Measurements from ENCODE around the gene TSEN15.
"Not testable (repeated sequence)": the region's sequence is repeated elsewhere in the genome, so short reads cannot be mapped to it uniquely, and the experiment has no call there.

The TSEN15 gene

GRCh38 chr1:184085667-184086066, 34.1 kb downstream of the TSEN15 start:
- Histone ChIP-seq H3K27me3 (replicated peaks; ENCODE audit: control insufficient read depth, insufficient read depth, low read length, poor library complexity, severe bottlenecking) (no peaks in the 10 kb centered on the region), H3K4me1 (ENCODE audit: control insufficient read depth, insufficient read depth, low read length, poor library complexity, severe bottlenecking) (no peaks in the 10 kb centered on the region), H3K4me3 (ENCODE audit: insufficient read depth, low read depth, low read length, poor library complexity, severe bottlenecking) (no peak overlapping the region), H3K27ac (ENCODE audit: insufficient read depth, low read length, poor library complexity, severe bottlenecking) (no peak overlapping the region), H3K9me3 (ENCODE audit: control insufficient read depth, low read length) (no peaks in the 10 kb centered on the region), H3K36me3 (ENCODE audit: control insufficient read depth, insufficient read depth, low read length) (no peaks in the 10 kb centered on the region)
- no peak for DNase-seq

GRCh38 chr1:184088037-184088436, 36.5 kb downstream of the TSEN15 start:
- H3K9me3 ChIP-seq (ENCODE audit: control insufficient read depth, low read length) = no peaks in the 10 kb centered on the region
- no peak for DNase-seq
- no peaks in the 10 kb centered on the region for H3K36me3 ChIP-seq (ENCODE audit: control insufficient read depth, insufficient read depth, low read length)
- H3K27me3 ChIP-seq (replicated peaks; ENCODE audit: control insufficient read depth, insufficient read depth, low read length, poor library complexity, severe bottlenecking) = no peaks in the 10 kb centered on the region
- H3K27ac ChIP-seq (ENCODE audit: insufficient read depth, low read length, poor library complexity, severe bottlenecking) = no peak overlapping the region
- H3K4me3 ChIP-seq (ENCODE audit: insufficient read depth, low read depth, low read length, poor library complexity, severe bottlenecking) = no peak overlapping the region
- H3K4me1 ChIP-seq (ENCODE audit: control insufficient read depth, insufficient read depth, low read length, poor library complexity, severe bottlenecking) = no peaks in the 10 kb centered on the region

DNA sequence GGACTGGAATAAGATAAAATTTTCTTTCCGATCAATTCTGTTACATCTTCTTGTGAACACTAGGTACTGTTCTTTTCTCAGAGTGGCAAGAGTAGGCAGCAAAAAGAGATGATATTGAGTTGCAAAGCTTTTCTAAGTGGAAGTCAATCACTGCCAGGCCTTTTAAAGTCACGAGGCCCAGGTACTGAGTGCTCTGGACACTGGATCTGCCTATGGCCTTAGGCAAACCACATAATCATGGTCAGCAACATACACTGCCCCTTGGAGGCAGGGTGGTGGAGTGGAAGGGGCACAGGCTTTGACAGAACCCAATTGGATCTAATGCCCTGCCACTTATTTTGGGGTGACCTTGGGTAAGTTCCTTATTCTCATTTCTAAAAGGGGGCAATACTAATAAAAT, 41.5 kb downstream of the TSEN15 start:
- no peaks in the 10 kb centered on the region for H3K27me3 ChIP-seq (replicated peaks; ENCODE audit: control insufficient read depth, insufficient read depth, low read length, poor library complexity, severe bottlenecking)
- DNase-seq = no peak
- H3K36me3 ChIP-seq (ENCODE audit: control insufficient read depth, insufficient read depth, low read length) = no peaks in the 10 kb centered on the region
- H3K9me3 ChIP-seq (ENCODE audit: control insufficient read depth, low read length) = no peaks in the 10 kb centered on the region
- H3K4me3 ChIP-seq (ENCODE audit: insufficient read depth, low read depth, low read length, poor library complexity, severe bottlenecking) = no peak overlapping the region
- H3K27ac ChIP-seq (ENCODE audit: insufficient read depth, low read length, poor library complexity, severe bottlenecking) = no peak overlapping the region
- H3K4me1 ChIP-seq (ENCODE audit: control insufficient read depth, insufficient read depth, low read length, poor library complexity, severe bottlenecking) = no peaks in the 10 kb centered on the region

DNA sequence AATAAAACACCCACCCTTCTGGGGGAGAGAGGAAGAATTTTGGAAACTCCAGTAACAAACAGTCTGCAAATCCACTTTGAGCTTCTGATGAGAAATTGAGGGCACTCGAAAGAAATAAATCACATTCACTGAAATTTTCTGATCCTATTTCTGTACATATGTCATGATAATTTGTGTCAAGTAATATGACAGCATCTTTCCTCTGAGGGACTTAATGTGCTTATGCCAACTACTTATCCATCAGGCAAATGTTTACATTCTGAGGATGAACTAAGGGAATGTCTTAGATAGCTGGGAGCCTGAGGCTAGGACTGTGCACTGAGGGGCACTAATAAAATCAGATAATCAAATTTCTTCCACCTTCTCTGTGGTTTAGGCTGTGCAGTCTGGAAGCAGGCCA, 44.5 kb downstream of the TSEN15 start:
- Histone ChIP-seq H3K9me3 (ENCODE audit: control insufficient read depth, low read length) (no peaks in the 10 kb centered on the region), H3K27me3 (replicated peaks; ENCODE audit: control insufficient read depth, insufficient read depth, low read length, poor library complexity, severe bottlenecking) (no peaks in the 10 kb centered on the region), H3K27ac (ENCODE audit: insufficient read depth, low read length, poor library complexity, severe bottlenecking) (no peak overlapping the region), H3K4me3 (ENCODE audit: insufficient read depth, low read depth, low read length, poor library complexity, severe bottlenecking) (no peak overlapping the region), H3K36me3 (ENCODE audit: control insufficient read depth, insufficient read depth, low read length) (no peaks in the 10 kb centered on the region), H3K4me1 (ENCODE audit: control insufficient read depth, insufficient read depth, low read length, poor library complexity, severe bottlenecking) (no peaks in the 10 kb centered on the region)
- no peak for DNase-seq

DNA sequence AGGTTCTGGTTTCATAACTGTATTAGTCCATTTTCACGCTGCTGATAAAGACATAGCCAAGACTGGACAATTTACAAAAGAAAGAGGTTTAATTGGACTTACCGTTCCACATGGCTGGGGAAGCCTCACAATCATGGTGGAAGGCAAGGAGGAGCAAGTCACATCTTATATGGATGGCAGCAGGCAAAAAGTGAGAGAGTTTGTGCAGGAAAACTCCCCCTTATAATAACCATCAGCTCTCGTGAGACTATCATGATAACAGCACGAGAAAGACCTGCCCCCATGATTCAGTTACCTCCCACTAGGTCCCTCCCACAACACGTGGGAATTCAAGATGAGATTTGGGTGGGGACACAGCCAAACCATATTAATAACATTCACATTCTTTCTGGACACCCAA, 45.0 kb downstream of the TSEN15 start:
- not testable (repeated sequence) for H3K4me3 ChIP-seq (ENCODE audit: insufficient read depth, low read depth, low read length, poor library complexity, severe bottlenecking); H3K27ac ChIP-seq (ENCODE audit: insufficient read depth, low read length, poor library complexity, severe bottlenecking); H3K36me3 ChIP-seq (ENCODE audit: control insufficient read depth, insufficient read depth, low read length); H3K27me3 ChIP-seq (replicated peaks; ENCODE audit: control insufficient read depth, insufficient read depth, low read length, poor library complexity, severe bottlenecking); H3K9me3 ChIP-seq (ENCODE audit: control insufficient read depth, low read length); H3K4me1 ChIP-seq (ENCODE audit: control insufficient read depth, insufficient read depth, low read length, poor library complexity, severe bottlenecking); DNase-seq

DNA sequence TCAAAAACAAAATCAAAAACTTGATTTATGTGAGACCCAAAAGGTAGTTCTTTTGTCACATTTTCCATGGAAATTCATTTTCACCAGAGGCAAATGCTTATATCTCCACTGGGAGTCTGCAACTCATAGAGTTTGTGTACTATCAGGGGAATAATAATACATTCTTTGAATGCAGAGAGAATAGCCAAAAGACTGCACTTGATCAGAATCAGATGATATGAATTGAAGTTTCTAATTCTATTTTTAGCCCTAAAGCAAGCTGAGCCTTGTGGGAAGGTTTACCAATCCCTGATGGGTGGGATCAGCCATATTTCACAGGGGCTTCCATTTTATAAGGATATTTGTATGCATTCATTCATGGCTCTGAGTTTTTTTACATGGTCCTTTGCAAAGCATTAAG, 49.6 kb downstream of the TSEN15 start:
- Histone ChIP-seq H3K4me3 (ENCODE audit: insufficient read depth, low read depth, low read length, poor library complexity, severe bottlenecking) (no peak overlapping the region), H3K27me3 (replicated peaks; ENCODE audit: control insufficient read depth, insufficient read depth, low read length, poor library complexity, severe bottlenecking) (no peaks in the 10 kb centered on the region), H3K9me3 (ENCODE audit: control insufficient read depth, low read length) (no peaks in the 10 kb centered on the region), H3K27ac (ENCODE audit: insufficient read depth, low read length, poor library complexity, severe bottlenecking) (no peak overlapping the region), H3K36me3 (ENCODE audit: control insufficient read depth, insufficient read depth, low read length) (no peaks in the 10 kb centered on the region), H3K4me1 (ENCODE audit: control insufficient read depth, insufficient read depth, low read length, poor library complexity, severe bottlenecking) (no peaks in the 10 kb centered on the region)
- no peak for DNase-seq

- Histone ChIP-seq H3K4me3 (ENCODE audit: insufficient read depth, low read depth, low read length, poor library complexity, severe bottlenecking) (no peak overlapping the region), H3K27ac (ENCODE audit: insufficient read depth, low read length, poor library complexity, severe bottlenecking) (no peak overlapping the region), H3K9me3 (ENCODE audit: control insufficient read depth, low read length) (no peaks in the 10 kb centered on the region), H3K4me1 (ENCODE audit: control insufficient read depth, insufficient read depth, low read length, poor library complexity, severe bottlenecking) (no peaks in the 10 kb centered on the region), H3K36me3 (ENCODE audit: control insufficient read depth, insufficient read depth, low read length) (no peaks in the 10 kb centered on the region), H3K27me3 (replicated peaks; ENCODE audit: control insufficient read depth, insufficient read depth, low read length, poor library complexity, severe bottlenecking) (no peaks in the 10 kb centered on the region)
- no peak for DNase-seq
These were observed 50.0 kb downstream of the TSEN15 start for GRCh38 chr1:184101571-184101970.

GRCh38 chr1:184110272-184111204, 59.0 kb downstream of the TSEN15 start:
- no peak for DNase-seq

GRCh38 chr1:184112176-184112948, 60.8 kb downstream of the TSEN15 start:
- no peaks in the 10 kb centered on the region for H3K36me3 ChIP-seq (ENCODE audit: control insufficient read depth, insufficient read depth, low read length)
- no peaks in the 10 kb centered on the region for H3K9me3 ChIP-seq (ENCODE audit: control insufficient read depth, low read length)
- no peaks in the 10 kb centered on the region for H3K27me3 ChIP-seq (replicated peaks; ENCODE audit: control insufficient read depth, insufficient read depth, low read length, poor library complexity, severe bottlenecking)
- H3K4me1 ChIP-seq (ENCODE audit: control insufficient read depth, insufficient read depth, low read length, poor library complexity, severe bottlenecking) = no peaks in the 10 kb centered on the region
- H3K4me3 ChIP-seq (ENCODE audit: insufficient read depth, low read depth, low read length, poor library complexity, severe bottlenecking) = no peak overlapping the region
- H3K27ac ChIP-seq (ENCODE audit: insufficient read depth, low read length, poor library complexity, severe bottlenecking) = no peak overlapping the region
- DNase-seq = no peak

More at GRCh38 chr1:184110272-184111204, 59.0 kb downstream of the TSEN15 start:
- H3K9me3 ChIP-seq (ENCODE audit: control insufficient read depth, low read length) = no peaks in the 10 kb centered on the region
- H3K27me3 ChIP-seq (replicated peaks; ENCODE audit: control insufficient read depth, insufficient read depth, low read length, poor library complexity, severe bottlenecking) = no peaks in the 10 kb centered on the region
- no peak overlapping the region for H3K27ac ChIP-seq (ENCODE audit: insufficient read depth, low read length, poor library complexity, severe bottlenecking)
- no peaks in the 10 kb centered on the region for H3K36me3 ChIP-seq (ENCODE audit: control insufficient read depth, insufficient read depth, low read length)
- no peaks in the 10 kb centered on the region for H3K4me1 ChIP-seq (ENCODE audit: control insufficient read depth, insufficient read depth, low read length, poor library complexity, severe bottlenecking)
- no peak overlapping the region for H3K4me3 ChIP-seq (ENCODE audit: insufficient read depth, low read depth, low read length, poor library complexity, severe bottlenecking)

GRCh38 chr1:184113251-184113650, 61.7 kb downstream of the TSEN15 start:
- Histone ChIP-seq H3K9me3 (ENCODE audit: control insufficient read depth, low read length) (no peaks in the 10 kb centered on the region), H3K27ac (ENCODE audit: insufficient read depth, low read length, poor library complexity, severe bottlenecking) (no peak overlapping the region), H3K27me3 (replicated peaks; ENCODE audit: control insufficient read depth, insufficient read depth, low read length, poor library complexity, severe bottlenecking) (no peaks in the 10 kb centered on the region), H3K36me3 (ENCODE audit: control insufficient read depth, insufficient read depth, low read length) (no peaks in the 10 kb centered on the region), H3K4me1 (ENCODE audit: control insufficient read depth, insufficient read depth, low read length, poor library complexity, severe bottlenecking) (no peaks in the 10 kb centered on the region), H3K4me3 (ENCODE audit: insufficient read depth, low read depth, low read length, poor library complexity, severe bottlenecking) (no peak overlapping the region)
- DNase-seq = no peak
